Fibroblast of skin of scalp (primary cell): ENCODE data around the gene DRGX. TPM values are rescaled to one million over a fixed set of nuclear protein-coding genes. Genes with fewer than 3 reads are reported as not detected.

Experiments used
- DNase-seq: peaks from one replicate; pipeline ENCODE4 v3.0.0-alpha.2; 2013
- polyA plus RNA-seq, 2 experiments: library from polyadenylated mRNA; unstranded; fragments of 120-200 nt; gene quantifications; one replicate each; pipeline ENCODE4 v1.2.1, GENCODE V29; 2013; ENCODE audit not compliant: insufficient read length in 2 of 2

Gene DRGX
- not detected for polyA plus RNA-seq (2013, experiment 1 of 2; ENCODE audit: insufficient read length)
- 0.06 TPM for polyA plus RNA-seq (2013, experiment 2 of 2; ENCODE audit: insufficient read length)

GRCh38 chr10:49395741-49396665, at the start of gene DRGX:
DRGX (minus strand) TSS chr10:49396089; CDS start chr10:49395440, 649 bp downstream.
- no peak for DNase-seq

DNA sequence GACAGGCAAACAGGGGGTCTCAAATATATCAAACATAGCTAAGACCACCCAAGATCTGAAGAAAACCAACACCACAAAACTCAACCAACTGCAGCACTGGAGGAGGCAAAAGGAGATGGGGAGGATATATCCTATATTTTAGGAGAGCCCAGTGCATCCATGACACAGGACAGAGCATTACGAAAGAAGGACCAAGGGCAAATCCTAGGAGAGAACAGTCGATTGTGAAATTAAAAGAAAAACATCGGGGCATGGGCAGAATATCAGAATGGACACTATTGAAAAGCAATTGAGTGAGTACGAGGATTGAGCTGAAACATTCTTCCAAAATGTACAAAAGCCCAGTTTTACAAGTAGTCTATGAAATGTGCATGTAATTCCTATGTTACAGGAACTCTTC, 48.5 kb upstream of the DRGX start:
- DNase-seq = no peak

- no peak for DNase-seq
These were observed 47.0 kb upstream of the DRGX start for GRCh38 chr10:49442863-49443262.

DNA sequence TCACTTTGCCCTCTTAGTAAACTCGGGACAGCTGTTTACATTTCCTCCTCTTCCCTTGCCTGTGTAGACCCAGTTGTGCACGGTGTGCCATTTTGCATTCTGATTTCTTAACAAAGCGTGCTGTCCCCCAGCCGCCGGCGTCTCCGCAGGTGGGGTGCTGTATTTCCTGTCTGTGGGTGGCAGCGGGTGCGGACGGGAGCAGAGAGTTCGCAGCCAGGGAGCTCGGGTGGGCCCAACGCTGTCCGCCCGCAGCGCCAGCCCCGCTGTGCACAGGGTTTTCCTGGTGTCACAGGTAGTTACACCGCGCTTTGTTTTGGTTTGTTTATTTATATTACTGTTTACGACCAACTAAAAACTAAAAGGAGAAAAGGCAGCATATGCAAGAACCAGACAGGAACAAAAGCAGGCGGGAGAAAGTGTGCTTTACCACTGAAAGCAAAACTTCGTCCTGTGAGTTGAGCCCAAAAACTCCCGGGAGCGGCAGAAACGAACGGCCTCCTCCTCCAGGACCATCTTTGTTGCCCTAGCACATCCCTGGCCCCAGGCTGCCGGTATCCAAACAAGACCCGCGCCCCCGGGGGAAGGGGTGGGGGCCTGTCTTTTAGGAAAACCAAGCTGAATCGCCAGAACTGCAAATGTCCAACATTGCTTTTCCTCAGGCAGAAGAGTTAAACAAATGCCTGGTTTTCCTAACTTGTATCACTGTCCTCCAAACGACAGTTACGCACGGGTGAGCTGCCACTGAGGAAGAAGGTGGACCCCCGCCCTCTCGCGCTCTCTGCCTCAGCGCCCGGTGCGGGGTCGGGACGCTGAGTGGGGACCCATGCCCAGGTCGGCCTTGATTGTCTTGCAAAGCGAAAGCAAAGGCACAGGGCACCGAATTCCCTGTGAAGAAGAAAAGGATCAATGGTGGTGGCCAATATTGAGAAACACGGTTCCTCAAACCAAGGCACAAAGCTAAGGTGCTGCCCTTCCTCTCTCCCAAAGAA, 45.9 kb upstream of the DRGX start:
- DNase-seq = no peak

- DNase-seq = no peak
These were observed 39.3 kb upstream of the DRGX start for GRCh38 chr10:49435225-49435624.

DNA sequence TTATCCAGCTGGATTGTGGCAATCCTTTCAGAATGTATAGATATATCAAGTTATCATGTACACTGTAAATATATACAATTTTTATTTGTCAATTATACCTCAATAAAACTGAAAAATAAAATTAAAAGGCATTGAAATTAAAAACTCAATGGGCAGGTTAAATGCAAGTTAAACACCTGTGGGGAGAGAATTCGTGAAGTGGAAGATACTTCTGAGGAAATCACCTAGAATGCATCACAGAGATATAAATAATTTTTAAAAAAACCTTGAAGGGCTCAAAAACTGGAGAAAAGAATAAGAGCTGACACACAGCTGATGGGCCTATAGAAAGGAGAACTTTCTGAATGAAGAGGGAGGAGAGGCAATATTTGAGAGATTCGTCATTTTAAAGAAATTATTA, 37.2 kb upstream of the DRGX start:
- no peak for DNase-seq

- DNase-seq = no peak
These were observed 35.5 kb upstream of the DRGX start for GRCh38 chr10:49431426-49431825.

DNA sequence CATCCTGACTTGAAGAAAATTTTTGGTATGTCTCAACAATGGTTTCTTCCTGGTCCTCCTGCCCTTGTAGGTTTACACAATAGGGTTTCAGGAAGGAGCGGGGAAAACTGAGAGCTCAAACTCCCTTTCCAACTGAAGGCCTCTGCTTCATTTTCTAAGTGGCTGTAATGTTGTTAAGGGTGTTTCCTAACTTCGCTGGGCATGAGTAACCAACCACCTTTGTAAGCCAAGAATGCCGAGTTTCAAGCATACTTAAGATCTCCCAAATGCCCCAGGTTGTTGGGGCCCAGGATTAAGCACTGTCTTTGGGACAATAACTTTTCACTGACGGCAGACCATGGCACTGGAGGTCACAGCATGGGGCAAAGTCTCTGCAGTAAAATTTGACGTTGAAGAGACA, 33.6 kb upstream of the DRGX start:
- DNase-seq = no peak

- DNase-seq = no peak
These were observed 30.8 kb upstream of the DRGX start for GRCh38 chr10:49426490-49427360.

DNA sequence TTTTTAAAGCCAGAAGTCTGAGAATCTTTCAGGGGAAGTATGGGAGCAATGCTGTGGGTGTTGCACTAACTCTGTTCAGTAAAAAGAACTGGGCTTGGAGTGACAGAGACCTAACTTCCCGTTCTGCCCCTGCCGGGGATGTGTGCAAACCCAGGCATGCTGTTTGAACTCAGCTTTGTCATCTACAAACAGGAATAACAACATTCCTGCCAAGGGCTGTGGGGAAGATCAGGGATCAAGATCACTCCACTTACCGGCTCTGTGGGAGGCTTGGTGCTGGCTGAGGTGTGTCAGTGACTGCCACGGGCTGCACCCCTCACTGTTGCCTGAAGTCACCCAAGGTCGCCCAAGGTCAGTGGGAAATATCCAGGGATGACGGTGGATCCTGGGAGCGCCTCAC, 23.1 kb upstream of the DRGX start:
- no peak for DNase-seq

- peak; percentile 4 for DNase-seq
These were observed 22.4 kb upstream of the DRGX start for GRCh38 chr10:49418328-49418727.

DNA sequence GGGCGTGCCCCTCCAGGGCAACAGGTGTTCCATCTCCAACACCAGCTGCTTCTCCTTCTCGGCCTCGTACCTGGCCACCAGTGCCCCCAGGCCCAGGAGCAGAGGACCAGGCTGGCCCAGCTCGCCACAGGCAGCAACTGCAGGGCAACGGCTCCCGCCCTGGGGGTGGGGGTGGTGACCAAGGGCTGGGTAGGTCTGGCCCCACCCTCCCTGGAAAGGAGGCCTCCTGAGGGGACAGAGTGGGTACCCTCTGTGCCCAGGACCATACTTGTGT, 22.1 kb upstream of the DRGX start:
- DNase-seq = no peak

GRCh38 chr10:49417311-49418052, 21.6 kb upstream of the DRGX start:
- no peak for DNase-seq

DNA sequence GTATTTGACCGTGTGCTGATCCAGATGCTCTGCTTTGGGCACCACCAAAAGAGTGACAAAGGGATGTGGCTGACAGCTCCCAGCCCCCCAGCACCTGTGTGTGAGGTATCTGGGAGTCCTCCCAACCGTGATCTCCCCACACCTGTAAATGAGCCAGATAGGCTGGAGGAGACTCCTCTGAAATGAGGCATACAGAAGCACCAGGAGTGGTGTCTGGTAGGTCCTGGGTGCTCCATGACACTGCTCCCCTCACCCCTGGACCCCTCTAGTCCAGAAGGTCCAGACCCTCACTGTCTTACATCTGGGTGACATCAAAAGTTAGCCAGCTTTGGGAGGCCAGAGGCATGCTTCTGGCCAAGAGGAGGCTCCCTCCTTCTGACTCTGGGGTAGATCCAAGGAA, 20.0 kb upstream of the DRGX start:
- DNase-seq = no peak

DNA sequence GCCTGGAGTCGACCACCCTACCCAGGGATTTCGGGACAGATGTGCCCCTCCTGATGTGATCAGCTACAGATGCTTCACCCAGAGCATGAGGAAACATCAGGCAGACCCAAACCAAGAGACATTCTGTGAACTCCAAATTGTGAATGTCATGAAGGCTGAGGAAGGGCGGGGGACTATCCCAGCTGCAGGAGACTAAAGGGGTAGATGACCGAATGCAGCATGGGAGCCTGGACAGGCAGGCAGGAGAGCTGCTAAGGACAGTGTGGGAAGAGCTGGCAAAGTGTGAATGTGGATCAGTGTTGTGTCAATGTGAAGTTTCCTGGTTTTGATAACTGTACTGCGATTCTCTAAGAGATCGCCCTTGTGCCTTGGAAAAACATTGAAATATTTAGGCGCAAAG, 19.2 kb upstream of the DRGX start:
- no peak for DNase-seq

DNA sequence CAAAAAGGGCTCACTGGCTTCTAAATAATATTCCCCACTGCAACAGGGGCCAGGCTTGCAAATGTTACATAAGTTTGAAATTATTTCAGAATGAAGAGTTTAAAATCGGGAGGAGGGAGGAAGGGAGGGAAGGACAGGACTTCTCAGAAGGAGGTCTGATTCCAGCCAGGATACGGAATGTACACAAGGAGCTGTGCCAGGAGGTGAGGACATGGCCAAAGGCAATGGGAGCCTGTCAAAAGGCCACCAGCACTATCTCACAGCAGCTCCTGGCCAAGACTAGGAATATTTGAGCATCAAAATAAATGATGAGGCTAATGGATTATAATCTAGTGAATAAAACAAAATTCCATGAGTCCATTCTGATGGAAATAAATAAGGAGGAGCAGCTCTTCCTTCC, 18.6 kb upstream of the DRGX start:
- no peak for DNase-seq

DNA sequence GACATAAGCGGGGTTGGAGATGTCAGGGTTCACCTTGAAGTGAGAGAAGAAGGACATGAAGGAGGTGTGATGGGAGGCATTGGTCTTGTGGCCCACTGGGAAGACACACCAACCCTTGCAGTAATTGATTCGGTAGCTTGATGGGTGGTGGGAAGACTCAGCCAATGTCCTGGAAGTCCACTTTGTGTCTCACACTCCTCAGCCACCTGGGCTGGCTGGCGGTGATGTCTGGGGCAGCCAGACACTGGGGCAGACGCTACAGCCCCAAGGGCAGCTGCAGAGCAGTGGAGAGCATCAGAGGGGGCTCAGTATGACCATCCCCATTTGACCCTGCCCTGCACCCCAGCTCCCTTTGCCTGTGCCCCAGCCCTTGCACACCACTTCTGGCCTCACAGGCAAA, 16.7 kb upstream of the DRGX start:
- DNase-seq = no peak

GRCh38 chr10:49410365-49411074, 14.6 kb upstream of the DRGX start:
- DNase-seq = no peak

DNA sequence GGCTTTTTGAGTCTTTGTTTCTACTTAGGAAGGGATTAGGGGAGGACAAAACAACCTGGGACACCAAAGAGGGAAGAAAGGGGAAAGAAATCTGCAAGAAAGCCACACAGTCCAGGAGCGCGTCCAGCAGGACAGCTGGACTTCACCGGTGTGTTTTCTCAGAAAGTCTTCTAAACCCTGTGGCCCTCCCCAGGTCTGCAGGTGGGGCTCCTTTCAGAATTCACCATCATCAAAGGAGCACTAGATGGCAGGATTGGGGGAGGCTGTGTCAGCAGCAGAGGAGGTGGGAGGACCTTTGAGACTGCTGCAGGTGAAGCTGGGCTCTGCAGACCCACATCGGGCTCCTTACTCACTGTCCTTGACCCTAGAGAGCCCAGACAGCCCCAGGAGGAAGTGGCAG, 13.9 kb upstream of the DRGX start:
- no peak for DNase-seq

- no peak for DNase-seq
These were observed 12.8 kb upstream of the DRGX start for GRCh38 chr10:49408519-49409306.
